Colonic mucosa (tissue), 4 donors: ENCODE results near the gene SHE. TPM values are rescaled to one million over a fixed set of nuclear protein-coding genes. Genes with fewer than 3 reads are reported as not detected.
"Not testable (repeated sequence)": the region's sequence is repeated elsewhere in the genome, so short reads cannot be mapped to it uniquely, and the experiment has no call there.

Experiments used
- DNase-seq: peaks from one replicate; pipeline ENCODE4 v3.0.0-alpha.2; 2020
- H3K27ac ChIP-seq: fragments of 200-600 bp; one replicate; pipeline ENCODE4 v1.8.0; 2021
- H3K27me3 ChIP-seq: fragments of 200-600 bp; one replicate; pipeline ENCODE4 v1.8.0; 2021
- H3K36me3 ChIP-seq: fragments of 200-600 bp; one replicate; pipeline ENCODE4 v1.8.0; 2021
- H3K4me1 ChIP-seq: fragments of 200-600 bp; one replicate; pipeline ENCODE4 v1.8.0; 2021; ENCODE audit warnings: mild to moderate bottlenecking
- H3K4me3 ChIP-seq: fragments of 200-600 bp; one replicate; pipeline ENCODE4 v1.8.0; 2021
- H3K9ac ChIP-seq, 2 donors: one replicate each; pipeline ENCODE4 v1.7.0; 2013; ENCODE audit warnings: control low read depth in 2 of 2, low read depth in 2 of 2, low read length in 2 of 2
- H3K9me3 ChIP-seq: fragments of 200-600 bp; one replicate; pipeline ENCODE4 v1.8.0; 2021
- CTCF ChIP-seq: fragments of 200-600 bp; IDR thresholded peaks from one replicate; pipeline ENCODE4 v1.8.0; 2022; ENCODE audit warnings: antibody characterized with exemption, mild to moderate bottlenecking
- intact Hi-C: fragments of 100-400 bp; cut with DNase I; formaldehyde crosslinking; loops from one replicate; pipeline ENCODE4 v1.14.1; 2022
- total RNA-seq, 2 donors: library from RNA; stranded (reverse); fragmentation: NEBNext Ultra II Directional in 1 of 2; extraction: Animal tissue kit (Norgen Biotek cat#: 25700) in 1 of 2; gene quantifications; one replicate each; pipeline ENCODE4 v1.2.1, GENCODE V29; 2021
- donor health status: healthy.
- donor health status: DM: no; HTN: no; CAD: no.
- donor health status: DM: no; HTN: no; CAD: no.

SHE gene
- total RNA-seq, 2 donors from 2014 or later, result 1.7 to 3.9 TPM

DNA sequence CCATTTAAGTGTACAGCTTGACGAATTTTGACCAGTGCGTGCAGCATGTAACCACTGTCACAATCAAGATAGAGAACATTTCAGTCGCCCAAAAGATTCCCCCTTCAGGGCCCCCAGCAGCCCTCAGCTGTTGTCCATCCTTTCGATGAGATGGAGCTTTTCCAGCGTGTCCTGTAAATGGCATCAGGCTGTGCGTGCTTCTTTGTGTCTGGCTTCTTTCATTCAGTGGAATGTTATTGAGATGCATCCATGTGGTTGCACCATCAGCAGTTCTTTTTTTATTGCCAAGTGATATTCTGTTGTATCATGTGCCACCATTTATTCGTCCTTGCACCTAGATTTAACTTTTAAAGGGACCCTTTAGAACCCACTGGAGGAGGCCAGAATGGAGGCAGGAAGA lies 34.4 kb upstream of the SHE start:
- H3K9me3 ChIP-seq, result no peaks in the 10 kb centered on the region
- no peak overlapping the region for H3K27ac ChIP-seq
- no peak overlapping the region for H3K9ac ChIP-seq
- intact Hi-C loops, result no loop called here
- no peak for TF ChIP-seq CTCF
- no peak for DNase-seq
- no peak overlapping the region for H3K4me3 ChIP-seq
- H3K27me3 ChIP-seq, result no peaks in the 10 kb centered on the region
- H3K36me3 ChIP-seq, result no peaks in the 10 kb centered on the region
- no peaks in the 10 kb centered on the region for H3K4me1 ChIP-seq

DNA sequence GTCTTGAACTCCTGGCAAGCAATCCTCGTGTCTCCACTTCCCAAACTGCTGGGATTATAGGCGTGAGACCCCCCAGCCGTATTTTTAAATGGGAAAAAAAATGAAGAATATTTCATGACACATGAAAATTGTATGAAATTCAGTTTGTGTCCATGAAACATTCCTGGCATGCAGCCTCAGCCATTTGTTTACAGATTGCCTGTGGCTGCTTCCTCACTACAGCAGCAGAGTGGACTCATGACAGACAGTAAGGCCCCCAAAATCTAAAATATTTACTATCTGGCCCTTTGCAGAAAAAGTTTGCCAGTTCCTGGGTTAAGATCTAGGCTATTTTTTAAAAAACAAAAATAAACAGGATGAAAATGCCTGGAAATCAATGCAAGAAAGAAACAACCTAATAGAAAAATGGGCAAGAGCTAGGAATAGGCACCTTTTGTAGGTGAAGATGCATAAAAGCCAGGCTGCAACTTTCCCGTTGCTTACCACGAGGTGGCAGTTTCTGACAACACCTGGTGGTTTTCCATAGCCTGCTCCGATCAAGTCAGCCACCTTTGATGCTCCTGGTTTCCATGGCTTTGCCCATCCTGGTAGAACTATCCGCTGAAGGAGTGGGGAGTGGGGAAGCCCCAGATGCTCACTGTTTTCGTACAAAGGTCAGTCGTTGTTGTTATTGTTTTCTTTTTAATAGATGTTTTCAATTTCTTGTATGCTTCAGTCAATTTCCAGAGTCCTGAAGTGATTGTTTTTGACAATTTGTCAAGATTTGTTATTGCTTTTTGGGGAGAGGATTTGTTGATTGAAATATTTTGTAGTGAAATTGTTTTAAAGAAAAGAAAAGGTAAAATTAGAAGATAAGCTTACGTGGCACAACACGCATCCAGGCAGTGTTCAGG lies 32.0 kb upstream of the SHE start:
- H3K27me3 ChIP-seq, result no peaks in the 10 kb centered on the region
- H3K27ac ChIP-seq, result no peak overlapping the region
- no peak overlapping the region for H3K9ac ChIP-seq
- peak; percentile 39 for DNase-seq
- peak; percentile 32 for TF ChIP-seq CTCF
- no peaks in the 10 kb centered on the region for H3K9me3 ChIP-seq
- no peaks in the 10 kb centered on the region for H3K36me3 ChIP-seq
- H3K4me1 ChIP-seq, result no peaks in the 10 kb centered on the region
- H3K4me3 ChIP-seq, result no peak overlapping the region
- intact Hi-C loops, result no loop called here

DNA sequence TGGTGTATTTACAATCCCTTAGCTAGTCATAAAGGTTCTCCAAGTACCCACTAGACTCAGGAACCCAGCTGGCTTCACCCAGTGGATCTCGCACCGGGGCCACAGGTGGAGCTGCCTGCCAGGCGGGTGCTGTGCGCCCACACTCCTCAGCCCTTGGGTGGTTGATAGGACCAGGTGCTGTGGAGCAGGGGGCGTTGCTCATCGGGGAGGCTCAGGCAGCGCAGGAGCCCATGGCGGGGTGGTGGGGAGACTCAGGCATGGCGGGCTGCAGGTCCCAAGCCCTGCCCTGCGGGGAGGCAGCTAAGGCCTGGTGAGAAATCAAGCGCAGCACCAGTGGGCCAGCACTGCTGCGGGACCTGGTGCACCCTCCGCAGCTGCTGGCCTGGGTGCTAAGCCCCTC lies 29.7 kb upstream of the SHE start:
- DNase-seq, H3K4me1 ChIP-seq, H3K36me3 ChIP-seq, intact Hi-C loops, H3K27me3 ChIP-seq, H3K9me3 ChIP-seq, H3K9ac ChIP-seq, H3K27ac ChIP-seq, H3K4me3 ChIP-seq: not testable (repeated sequence)

GRCh38 chr1:154529308-154529707 lies 27.1 kb upstream of the SHE start:
- intact Hi-C loops, result no loop called here
- no peaks in the 10 kb centered on the region for H3K9me3 ChIP-seq
- H3K4me1 ChIP-seq, result no peaks in the 10 kb centered on the region
- H3K27ac ChIP-seq, result no peak overlapping the region
- H3K27me3 ChIP-seq, result no peaks in the 10 kb centered on the region
- H3K36me3 ChIP-seq, result no peaks in the 10 kb centered on the region
- no peak overlapping the region for H3K4me3 ChIP-seq
- DNase-seq, result no peak
- TF ChIP-seq CTCF, result no peak
- H3K9ac ChIP-seq, result no peak overlapping the region

DNA sequence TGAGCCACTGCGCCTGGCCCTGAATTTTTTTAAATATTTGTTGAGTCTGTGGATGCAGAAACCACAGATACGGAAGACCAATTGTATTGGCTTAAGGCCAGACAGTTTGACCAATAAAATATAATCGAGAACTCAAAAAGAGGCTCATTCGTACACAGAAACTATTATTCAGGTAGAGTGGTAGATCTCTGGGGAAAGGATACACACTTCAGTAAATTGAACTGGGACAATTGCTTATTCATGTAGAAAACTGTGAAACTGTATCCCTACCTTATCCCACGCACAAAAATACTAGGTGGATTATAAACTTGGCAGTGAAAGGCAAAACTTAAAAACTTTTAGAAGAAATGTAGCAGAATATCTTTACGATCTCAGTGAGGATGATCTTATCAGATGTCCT lies 25.0 kb upstream of the SHE start:
- intact Hi-C loops, result no loop called here
- no peaks in the 10 kb centered on the region for H3K27me3 ChIP-seq
- TF ChIP-seq CTCF, result no peak

GRCh38 chr1:154524881-154525280 lies 22.7 kb upstream of the SHE start:
- H3K27ac ChIP-seq, result no peak overlapping the region
- no peak for DNase-seq
- no peaks in the 10 kb centered on the region for H3K4me1 ChIP-seq
- no peak for TF ChIP-seq CTCF
- H3K27me3 ChIP-seq, result no peaks in the 10 kb centered on the region
- intact Hi-C loops, result no loop called here
- H3K9me3 ChIP-seq, result no peaks in the 10 kb centered on the region
- no peaks in the 10 kb centered on the region for H3K36me3 ChIP-seq
- H3K4me3 ChIP-seq, result no peak overlapping the region
- H3K9ac ChIP-seq, result no peak overlapping the region

More for the DNA sequence above, 25.0 kb upstream of the SHE start:
- Histone ChIP-seq H3K4me3 (no peak overlapping the region), H3K9me3 (no peaks in the 10 kb centered on the region), H3K36me3 (no peaks in the 10 kb centered on the region), H3K9ac (no peak overlapping the region), H3K4me1 (no peaks in the 10 kb centered on the region), H3K27ac (no peak overlapping the region)
- no peak for DNase-seq
